Gastroesophageal sphincter (tissue), 3 donors: Measurements from ENCODE around the gene TNP1.

Experiments used
- CTCF ChIP-seq, 4 experiments: fragments of 200-600 bp in 2 of 4; fragments of 450-650 bp in 2 of 4; sonication (generic) in 1 of 4; IDR thresholded peaks; one replicate each; pipeline ENCODE4 v1.5.1; 2017 to 2019; ENCODE audit warnings: antibody characterized with exemption in 4 of 4, mild to moderate bottlenecking in 2 of 4, moderate library complexity in 2 of 4
- POLR2A ChIP-seq, 2 donors: fragments of 450-650 bp; IDR thresholded peaks; one replicate each; pipeline ENCODE4 v1.6.1; 2017; ENCODE audit warnings: antibody characterized with exemption in 2 of 2, mild to moderate bottlenecking in 2 of 2, moderate library complexity in 1 of 2

- TF ChIP-seq CTCF (IDR thresholded peaks at IDR 0.05) = no peak
- TF ChIP-seq POLR2A (IDR thresholded peaks at IDR 0.05) = no peak
Measured at GRCh38 chr2:216905649-216906329, 45.9 kb upstream of the TNP1 start.
